T-helper 1 cell treated with Interleukin-12 subunit alpha and Interleukin-12 subunit beta and Interleukin-4 antibody, amounts not matched to agents 30 μg/mL and 1 μg/mL, for 36 hours (primary cell): ENCODE results near the gene ANKEF1.

Experiments used
- H3K27ac Mint-ChIP-seq: one replicate; pipeline ENCODE4 v1.8.0; 2021; ENCODE audit warnings: mild to moderate bottlenecking, mixed read lengths
- H3K27me3 Mint-ChIP-seq: one replicate; pipeline ENCODE4 v1.8.0; 2021; ENCODE audit warnings: low read depth, mixed read lengths
- H3K36me3 Mint-ChIP-seq: one replicate; pipeline ENCODE4 v1.8.0; 2021; ENCODE audit warnings: low read depth, mixed read lengths
- H3K4me1 Mint-ChIP-seq: one replicate; pipeline ENCODE4 v1.8.0; 2021; ENCODE audit warnings: low read depth, mixed read lengths
- H3K4me3 Mint-ChIP-seq: one replicate; pipeline ENCODE4 v1.8.0; 2021; ENCODE audit warnings: mild to moderate bottlenecking, moderate library complexity, mixed read lengths
- H3K9me3 Mint-ChIP-seq: one replicate; pipeline ENCODE4 v1.8.0; 2021; ENCODE audit warnings: mixed read lengths

ANKEF1 gene

GRCh38 chr20:10089871-10090587, 55.2 kb downstream of the ANKEF1 start:
- Mint-ChIP-seq H3K36me3 (no peaks in the 10 kb centered on the region), H3K27me3 (peaks cover 6% of the 10 kb centered on the region), H3K4me3 (no peak overlapping the region), H3K9me3 (no peaks in the 10 kb centered on the region), H3K4me1 (no peaks in the 10 kb centered on the region), H3K27ac (no peak overlapping the region)

DNA sequence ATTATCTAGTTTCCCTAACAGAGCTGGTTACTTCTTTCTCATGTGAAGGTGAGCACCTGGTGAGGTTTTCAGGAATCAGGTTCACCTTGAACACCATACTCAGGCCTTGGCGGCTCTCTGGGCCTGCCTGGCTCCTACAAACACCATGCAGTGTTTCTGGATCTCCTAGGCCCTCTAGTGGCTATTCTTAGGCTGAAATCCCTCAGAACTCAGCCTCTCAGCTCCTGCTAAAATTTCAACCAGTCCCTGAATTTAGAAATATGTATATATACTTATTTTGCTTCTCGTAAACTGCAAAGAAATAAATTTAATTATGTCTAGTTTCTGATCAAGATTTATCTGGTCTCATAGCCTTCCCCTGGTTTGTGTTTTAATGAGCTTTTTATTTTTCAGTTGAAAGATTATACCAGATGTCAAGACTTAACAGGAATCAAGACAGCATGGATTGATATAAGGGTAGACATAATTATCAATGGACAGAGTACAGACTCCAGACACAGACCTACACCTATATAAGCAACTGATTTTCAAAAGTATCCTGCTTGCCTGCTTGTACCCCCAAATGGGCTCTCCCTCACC, 55.9 kb downstream of the ANKEF1 start:
- peaks cover 7% of the 10 kb centered on the region for H3K27me3 Mint-ChIP-seq
- H3K9me3 Mint-ChIP-seq = no peaks in the 10 kb centered on the region
- no peak overlapping the region for H3K27ac Mint-ChIP-seq
- H3K36me3 Mint-ChIP-seq = no peaks in the 10 kb centered on the region
- H3K4me3 Mint-ChIP-seq = no peak overlapping the region
- no peaks in the 10 kb centered on the region for H3K4me1 Mint-ChIP-seq

DNA sequence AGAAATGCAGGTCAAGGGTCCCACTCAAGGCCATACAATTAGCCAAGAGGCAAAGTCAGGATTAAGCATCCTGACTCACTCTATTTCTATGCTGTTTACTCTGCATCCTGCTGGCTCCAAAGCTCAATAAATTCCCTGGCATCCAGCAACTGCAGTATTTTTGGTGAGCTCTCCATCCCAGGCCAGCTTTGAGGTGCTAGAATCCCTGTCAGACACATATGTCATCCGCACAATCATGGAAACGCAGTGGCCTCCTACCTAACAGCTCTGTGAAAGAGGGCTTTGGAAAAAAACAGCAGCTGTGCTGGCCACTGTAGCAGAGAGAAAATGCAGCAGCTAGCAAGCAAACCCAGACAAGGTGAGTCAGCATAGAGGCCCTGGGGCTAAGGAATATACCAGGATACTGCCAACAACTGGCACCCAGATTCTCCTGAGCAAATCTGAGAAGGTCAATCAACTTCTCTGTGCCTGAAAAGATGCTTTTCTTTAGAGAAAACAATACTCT, 58.4 kb downstream of the ANKEF1 start:
- no peaks in the 10 kb centered on the region for H3K36me3 Mint-ChIP-seq
- H3K9me3 Mint-ChIP-seq = no peaks in the 10 kb centered on the region
- no peaks in the 10 kb centered on the region for H3K4me1 Mint-ChIP-seq
- no peak overlapping the region for H3K27ac Mint-ChIP-seq
- peaks cover 7% of the 10 kb centered on the region for H3K27me3 Mint-ChIP-seq
- no peak overlapping the region for H3K4me3 Mint-ChIP-seq

GRCh38 chr20:10094566-10095173, 59.9 kb downstream of the ANKEF1 start:
- H3K27me3 Mint-ChIP-seq = peaks cover 7% of the 10 kb centered on the region
- H3K9me3 Mint-ChIP-seq = no peaks in the 10 kb centered on the region
- H3K4me1 Mint-ChIP-seq = no peaks in the 10 kb centered on the region
- H3K36me3 Mint-ChIP-seq = no peaks in the 10 kb centered on the region
- H3K27ac Mint-ChIP-seq = no peak overlapping the region
- no peak overlapping the region for H3K4me3 Mint-ChIP-seq

DNA sequence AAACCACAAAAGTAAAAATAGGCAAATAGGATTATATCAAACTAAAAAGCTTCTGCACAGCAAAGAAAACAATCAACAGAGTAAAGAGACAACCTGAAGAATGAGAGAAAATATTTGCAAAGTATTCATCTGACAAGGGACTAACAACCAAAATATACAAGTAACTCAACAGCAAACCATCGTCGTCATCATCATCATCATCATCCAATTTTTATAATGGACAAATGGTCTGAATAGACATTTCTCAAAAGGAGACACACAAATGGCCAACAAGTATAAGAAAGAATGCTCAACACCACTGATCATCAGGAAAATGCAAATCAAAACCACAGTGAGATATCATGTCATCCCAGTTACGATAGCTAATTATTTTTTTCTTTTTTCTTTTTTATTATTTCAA, 62.0 kb downstream of the ANKEF1 start:
- no peak overlapping the region for H3K27ac Mint-ChIP-seq
- H3K9me3 Mint-ChIP-seq = no peaks in the 10 kb centered on the region
- H3K4me3 Mint-ChIP-seq = no peak overlapping the region
- peaks cover 7% of the 10 kb centered on the region for H3K27me3 Mint-ChIP-seq
- no peaks in the 10 kb centered on the region for H3K4me1 Mint-ChIP-seq
- no peaks in the 10 kb centered on the region for H3K36me3 Mint-ChIP-seq

GRCh38 chr20:10105046-10105445, 70.3 kb downstream of the ANKEF1 start:
- Mint-ChIP-seq H3K9me3 (no peaks in the 10 kb centered on the region), H3K4me1 (no peaks in the 10 kb centered on the region), H3K27ac (no peak overlapping the region), H3K36me3 (no peaks in the 10 kb centered on the region), H3K4me3 (no peak overlapping the region), H3K27me3 (no peaks in the 10 kb centered on the region)
